HCT116 (cell line): ENCODE measurements around the gene TNFRSF17.

ENCODE experiments used
- EGR1 ChIP-seq: IDR thresholded peaks from 2 replicates; pipeline ENCODE4 v1.6.1; 2012; ENCODE audit warnings: low read depth
- EZH2 ChIP-seq: fragments of 200-600 bp; sonication (generic); IDR thresholded peaks from 2 replicates; pipeline ENCODE4 v1.6.1; 2017; ENCODE audit warnings: antibody characterized with exemption, mixed run types
- EZH2phosphoT487 ChIP-seq: fragments of 200-600 bp; IDR thresholded peaks from 2 replicates; pipeline ENCODE4 v1.6.1; 2018; ENCODE audit warnings: antibody characterized with exemption, borderline replicate concordance
- POLR2A ChIP-seq: IDR thresholded peaks from 2 replicates; pipeline ENCODE4 v1.7.0; 2011; ENCODE audit warnings: borderline replicate concordance; ENCODE audit not compliant: insufficient read depth, insufficient read length; ENCODE audit errors: extremely low read depth
- POLR2AphosphoS5 ChIP-seq: IDR thresholded peaks from 2 replicates; pipeline ENCODE4 v1.6.1; 2011; ENCODE audit warnings: mild to moderate bottlenecking, low read depth, low read length, moderate library complexity
- RAD21 ChIP-seq: IDR thresholded peaks from 2 replicates; pipeline ENCODE4 v1.6.1; 2012; ENCODE audit warnings: low read depth, mild to moderate bottlenecking
- SIN3A ChIP-seq: IDR thresholded peaks from 2 replicates; pipeline ENCODE4 v1.6.1; 2012; ENCODE audit warnings: low read depth
- SP1 ChIP-seq: IDR thresholded peaks from 2 replicates; pipeline ENCODE4 v1.6.1; 2012; ENCODE audit warnings: low read depth
- SRF ChIP-seq: IDR thresholded peaks from 2 replicates; pipeline ENCODE4 v1.6.1; 2012; ENCODE audit warnings: low read depth
- TCF7L2 ChIP-seq: IDR thresholded peaks from 2 replicates; pipeline ENCODE4 v1.7.0; 2011; ENCODE audit warnings: borderline replicate concordance, inconsistent platforms; ENCODE audit not compliant: insufficient read depth, insufficient read length; ENCODE audit errors: extremely low read depth
- ZNF274 ChIP-seq: fragments of 200-500 bp; sonication (Bioruptor generic); IDR thresholded peaks from 2 replicates; pipeline ENCODE4 v1.6.1; 2014; ENCODE audit warnings: mild to moderate bottlenecking, low read depth, low read length, inconsistent platforms
- TF ChIP-seq, protein P1 (sequence below), 3 experiments: fragments of 200-600 bp in 1 of 3; sonication (generic) in 1 of 3; IDR thresholded peaks in 2 of 3; conservative IDR thresholded peaks in 1 of 3; 2 replicates each; pipeline ENCODE4 v1.5.1; 2012 to 2017; ENCODE audit warnings: low read depth in 2 of 3, low read length in 2 of 3, antibody characterized with exemption in 1 of 3, borderline replicate concordance in 1 of 3, control low read depth in 1 of 3, mild to moderate bottlenecking in 1 of 3, mixed read lengths in 1 of 3, mixed run types in 1 of 3, moderate library complexity in 1 of 3; ENCODE audit not compliant: insufficient read depth in 1 of 3
- TF ChIP-seq, protein P2 (sequence below): IDR thresholded peaks from 2 replicates; pipeline ENCODE4 v1.6.1; 2012; ENCODE audit warnings: low read depth

- TF ChIP-seq, protein P1, sequence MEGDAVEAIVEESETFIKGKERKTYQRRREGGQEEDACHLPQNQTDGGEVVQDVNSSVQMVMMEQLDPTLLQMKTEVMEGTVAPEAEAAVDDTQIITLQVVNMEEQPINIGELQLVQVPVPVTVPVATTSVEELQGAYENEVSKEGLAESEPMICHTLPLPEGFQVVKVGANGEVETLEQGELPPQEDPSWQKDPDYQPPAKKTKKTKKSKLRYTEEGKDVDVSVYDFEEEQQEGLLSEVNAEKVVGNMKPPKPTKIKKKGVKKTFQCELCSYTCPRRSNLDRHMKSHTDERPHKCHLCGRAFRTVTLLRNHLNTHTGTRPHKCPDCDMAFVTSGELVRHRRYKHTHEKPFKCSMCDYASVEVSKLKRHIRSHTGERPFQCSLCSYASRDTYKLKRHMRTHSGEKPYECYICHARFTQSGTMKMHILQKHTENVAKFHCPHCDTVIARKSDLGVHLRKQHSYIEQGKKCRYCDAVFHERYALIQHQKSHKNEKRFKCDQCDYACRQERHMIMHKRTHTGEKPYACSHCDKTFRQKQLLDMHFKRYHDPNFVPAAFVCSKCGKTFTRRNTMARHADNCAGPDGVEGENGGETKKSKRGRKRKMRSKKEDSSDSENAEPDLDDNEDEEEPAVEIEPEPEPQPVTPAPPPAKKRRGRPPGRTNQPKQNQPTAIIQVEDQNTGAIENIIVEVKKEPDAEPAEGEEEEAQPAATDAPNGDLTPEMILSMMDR (IDR thresholded peaks at IDR 0.05 in 2 of 3, conservative IDR thresholded peaks at IDR 0.05 in 1 of 3; ENCODE audit: borderline replicate concordance in 1 of 3, insufficient read depth in 1 of 3, low read depth in 2 of 3, low read length in 2 of 3): no peak
- TF ChIP-seq, protein P2, sequence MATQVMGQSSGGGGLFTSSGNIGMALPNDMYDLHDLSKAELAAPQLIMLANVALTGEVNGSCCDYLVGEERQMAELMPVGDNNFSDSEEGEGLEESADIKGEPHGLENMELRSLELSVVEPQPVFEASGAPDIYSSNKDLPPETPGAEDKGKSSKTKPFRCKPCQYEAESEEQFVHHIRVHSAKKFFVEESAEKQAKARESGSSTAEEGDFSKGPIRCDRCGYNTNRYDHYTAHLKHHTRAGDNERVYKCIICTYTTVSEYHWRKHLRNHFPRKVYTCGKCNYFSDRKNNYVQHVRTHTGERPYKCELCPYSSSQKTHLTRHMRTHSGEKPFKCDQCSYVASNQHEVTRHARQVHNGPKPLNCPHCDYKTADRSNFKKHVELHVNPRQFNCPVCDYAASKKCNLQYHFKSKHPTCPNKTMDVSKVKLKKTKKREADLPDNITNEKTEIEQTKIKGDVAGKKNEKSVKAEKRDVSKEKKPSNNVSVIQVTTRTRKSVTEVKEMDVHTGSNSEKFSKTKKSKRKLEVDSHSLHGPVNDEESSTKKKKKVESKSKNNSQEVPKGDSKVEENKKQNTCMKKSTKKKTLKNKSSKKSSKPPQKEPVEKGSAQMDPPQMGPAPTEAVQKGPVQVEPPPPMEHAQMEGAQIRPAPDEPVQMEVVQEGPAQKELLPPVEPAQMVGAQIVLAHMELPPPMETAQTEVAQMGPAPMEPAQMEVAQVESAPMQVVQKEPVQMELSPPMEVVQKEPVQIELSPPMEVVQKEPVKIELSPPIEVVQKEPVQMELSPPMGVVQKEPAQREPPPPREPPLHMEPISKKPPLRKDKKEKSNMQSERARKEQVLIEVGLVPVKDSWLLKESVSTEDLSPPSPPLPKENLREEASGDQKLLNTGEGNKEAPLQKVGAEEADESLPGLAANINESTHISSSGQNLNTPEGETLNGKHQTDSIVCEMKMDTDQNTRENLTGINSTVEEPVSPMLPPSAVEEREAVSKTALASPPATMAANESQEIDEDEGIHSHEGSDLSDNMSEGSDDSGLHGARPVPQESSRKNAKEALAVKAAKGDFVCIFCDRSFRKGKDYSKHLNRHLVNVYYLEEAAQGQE: no peak
- TF ChIP-seq EZH2phosphoT487: no peak
- no peak for TF ChIP-seq POLR2AphosphoS5
- TF ChIP-seq SIN3A: no peak
- no peak for TF ChIP-seq EZH2
- TF ChIP-seq SRF: no peak
- TF ChIP-seq EGR1: no peak
- no peak for TF ChIP-seq POLR2A
- no peak for TF ChIP-seq RAD21
- no peak for TF ChIP-seq TCF7L2
- no peak for TF ChIP-seq ZNF274
- no peak for TF ChIP-seq SP1
Observed at GRCh38 chr16:11992008-11992584, 27.1 kb downstream of the TNFRSF17 start.
